ENCODE data around the gene SNPH. TPM values are rescaled to one million over a fixed set of nuclear protein-coding genes. Genes with fewer than 3 reads are reported as not detected.

SNPH gene
- total and polyA plus RNA-seq, 2 donors from 2014 or later, result 3.1 TPM

DNA sequence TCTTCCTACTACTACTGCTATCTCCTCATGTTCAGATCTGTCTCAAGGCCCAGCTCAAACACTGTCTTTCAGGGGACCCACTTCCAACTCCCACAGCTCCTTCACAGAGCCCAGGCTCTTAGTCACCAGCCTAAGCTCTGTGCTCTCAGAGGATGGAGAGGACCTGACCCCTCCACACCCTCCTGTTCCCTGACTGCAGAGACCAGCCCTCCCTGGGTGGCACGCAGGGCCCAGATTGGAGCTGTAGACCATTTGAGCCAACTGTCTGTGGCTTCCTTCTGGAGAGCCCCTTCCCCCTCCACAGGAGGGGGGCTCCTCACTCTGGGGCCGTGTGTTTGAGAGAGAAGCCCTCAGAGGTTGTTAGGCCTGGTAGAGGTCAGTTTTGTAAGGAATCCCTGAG, 9.8 kb downstream of the SNPH start:
- TF ChIP-seq, protein P1, sequence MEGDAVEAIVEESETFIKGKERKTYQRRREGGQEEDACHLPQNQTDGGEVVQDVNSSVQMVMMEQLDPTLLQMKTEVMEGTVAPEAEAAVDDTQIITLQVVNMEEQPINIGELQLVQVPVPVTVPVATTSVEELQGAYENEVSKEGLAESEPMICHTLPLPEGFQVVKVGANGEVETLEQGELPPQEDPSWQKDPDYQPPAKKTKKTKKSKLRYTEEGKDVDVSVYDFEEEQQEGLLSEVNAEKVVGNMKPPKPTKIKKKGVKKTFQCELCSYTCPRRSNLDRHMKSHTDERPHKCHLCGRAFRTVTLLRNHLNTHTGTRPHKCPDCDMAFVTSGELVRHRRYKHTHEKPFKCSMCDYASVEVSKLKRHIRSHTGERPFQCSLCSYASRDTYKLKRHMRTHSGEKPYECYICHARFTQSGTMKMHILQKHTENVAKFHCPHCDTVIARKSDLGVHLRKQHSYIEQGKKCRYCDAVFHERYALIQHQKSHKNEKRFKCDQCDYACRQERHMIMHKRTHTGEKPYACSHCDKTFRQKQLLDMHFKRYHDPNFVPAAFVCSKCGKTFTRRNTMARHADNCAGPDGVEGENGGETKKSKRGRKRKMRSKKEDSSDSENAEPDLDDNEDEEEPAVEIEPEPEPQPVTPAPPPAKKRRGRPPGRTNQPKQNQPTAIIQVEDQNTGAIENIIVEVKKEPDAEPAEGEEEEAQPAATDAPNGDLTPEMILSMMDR (IDR thresholded peaks at IDR 0.05; ENCODE audit: borderline replicate concordance, extremely low read depth, insufficient read depth), result no peak
- H3K9ac ChIP-seq (ENCODE audit: low read length in 3 of 3), result no peak overlapping the region
- no peak for DNase-seq
- H3K4me3 ChIP-seq (ENCODE audit: low read length in 3 of 3), result no peak overlapping the region
- H3K4me1 ChIP-seq (ENCODE audit: control insufficient read depth in 2 of 3, insufficient read depth in 2 of 3, low read depth in 1 of 3, low read length in 3 of 3), result no peaks in the 10 kb centered on the region
- no peaks in the 10 kb centered on the region for H3K36me3 ChIP-seq (ENCODE audit: control insufficient read depth in 2 of 3, insufficient read depth in 3 of 3, low read length in 3 of 3)
- intact Hi-C loops (cut with DNase I), result no loop called here
- no peak for FAIRE-seq
- no peak overlapping the region for H3K27ac ChIP-seq (ENCODE audit: low read depth in 2 of 2, low read length in 2 of 2)
- no peaks in the 10 kb centered on the region for H3K9me3 ChIP-seq (ENCODE audit: control insufficient read depth in 2 of 3, insufficient read depth in 1 of 3, low read length in 3 of 3)
- no peaks in the 10 kb centered on the region for H3K27me3 ChIP-seq (ENCODE audit: control insufficient read depth, insufficient read depth, low read length)

DNA sequence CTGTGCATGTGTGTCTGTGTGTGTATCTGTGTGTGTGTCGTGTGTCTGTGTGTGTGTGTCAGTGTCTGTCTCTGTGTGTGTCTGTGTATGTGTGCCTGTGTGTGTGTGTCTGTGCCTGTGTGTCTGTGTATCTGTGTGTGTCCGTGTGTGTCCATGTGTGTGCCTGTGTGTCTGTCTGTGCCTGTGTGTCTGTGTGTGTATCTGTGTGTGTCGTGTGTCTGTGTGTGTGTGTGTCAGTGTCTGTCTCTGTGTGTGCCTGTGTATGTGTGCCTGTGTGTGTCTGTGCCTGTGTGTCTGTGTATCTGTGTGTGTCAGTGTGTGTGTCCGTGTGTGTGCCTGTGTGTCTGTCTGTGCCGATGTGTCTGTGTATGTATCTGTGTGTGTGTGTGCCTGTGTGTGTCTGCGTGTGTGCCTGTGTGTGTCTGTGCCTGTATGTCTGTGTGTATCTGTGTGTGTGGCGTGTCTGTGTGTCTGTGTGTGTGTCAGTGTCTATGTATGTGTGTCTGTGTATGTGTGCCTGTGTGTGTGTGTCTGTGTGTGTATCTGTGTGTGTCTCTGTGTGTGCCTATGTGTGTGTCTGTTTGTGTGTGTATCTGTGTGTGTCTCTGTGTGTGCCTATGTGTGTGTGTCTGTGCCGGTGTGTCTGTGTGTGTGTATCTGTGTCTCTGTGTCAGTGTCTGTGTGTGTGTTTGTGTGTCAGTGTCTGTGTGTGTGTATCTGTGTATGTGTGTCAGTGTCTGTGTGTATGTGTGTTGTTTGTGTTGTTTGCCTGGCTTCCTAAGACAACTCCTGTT, 11.6 kb downstream of the SNPH start:
- FAIRE-seq, result no peak
- Histone ChIP-seq H3K27ac (ENCODE audit: low read depth in 2 of 2, low read length in 2 of 2) (no peak overlapping the region), H3K4me3 (ENCODE audit: low read length in 3 of 3) (no peak overlapping the region), H3K9ac (ENCODE audit: low read length in 3 of 3) (no peak overlapping the region), H3K4me1 (ENCODE audit: control insufficient read depth in 2 of 3, insufficient read depth in 2 of 3, low read depth in 1 of 3, low read length in 3 of 3) (no peaks in the 10 kb centered on the region), H3K9me3 (ENCODE audit: control insufficient read depth in 2 of 3, insufficient read depth in 1 of 3, low read length in 3 of 3) (no peaks in the 10 kb centered on the region), H3K27me3 (ENCODE audit: control insufficient read depth, insufficient read depth, low read length) (no peaks in the 10 kb centered on the region), H3K36me3 (ENCODE audit: control insufficient read depth in 2 of 3, insufficient read depth in 3 of 3, low read length in 3 of 3) (no peaks in the 10 kb centered on the region)
- intact Hi-C loops (cut with DNase I), result no loop called here
- TF ChIP-seq, protein P1 (IDR thresholded peaks at IDR 0.05; ENCODE audit: borderline replicate concordance, extremely low read depth, insufficient read depth), result no peak
- DNase-seq, result no peak

GRCh38 chr20:1278993-1279392, 12.9 kb downstream of the SNPH start:
- H3K4me3 ChIP-seq (ENCODE audit: low read length in 3 of 3), result no peak overlapping the region
- no peaks in the 10 kb centered on the region for H3K4me1 ChIP-seq (ENCODE audit: control insufficient read depth in 2 of 3, insufficient read depth in 2 of 3, low read depth in 1 of 3, low read length in 3 of 3)
- no peaks in the 10 kb centered on the region for H3K36me3 ChIP-seq (ENCODE audit: control insufficient read depth in 2 of 3, insufficient read depth in 3 of 3, low read length in 3 of 3)
- DNase-seq (no peak), FAIRE-seq (no peak)
- TF ChIP-seq, protein P1 (IDR thresholded peaks at IDR 0.05; ENCODE audit: borderline replicate concordance, extremely low read depth, insufficient read depth), result no peak
- no peak overlapping the region for H3K9ac ChIP-seq (ENCODE audit: low read length in 3 of 3)
- no peaks in the 10 kb centered on the region for H3K9me3 ChIP-seq (ENCODE audit: control insufficient read depth in 2 of 3, insufficient read depth in 1 of 3, low read length in 3 of 3)
- H3K27me3 ChIP-seq (ENCODE audit: control insufficient read depth, insufficient read depth, low read length), result no peaks in the 10 kb centered on the region
- intact Hi-C loops (cut with DNase I), result no loop called here
- H3K27ac ChIP-seq (ENCODE audit: low read depth in 2 of 2, low read length in 2 of 2), result no peak overlapping the region
